Mesendoderm (in vitro differentiated cells): ENCODE measurements around the gene FSTL4.
"Not testable (repeated sequence)": the region's sequence is repeated elsewhere in the genome, so short reads cannot be mapped to it uniquely, and the experiment has no call there.

Source experiments
- DNase-seq: peaks from one replicate; pipeline ENCODE4 v3.0.0; 2013
- H2AK5ac ChIP-seq: 2 replicates; pipeline ENCODE4 v1.6.1; 2013; ENCODE audit warnings: low read length, inconsistent platforms
- H2BK120ac ChIP-seq: 2 replicates; pipeline ENCODE4 v1.6.1; 2013; ENCODE audit warnings: low read depth, mild to moderate bottlenecking, low read length, moderate library complexity, mixed read lengths
- H2BK15ac ChIP-seq: replicated peaks from 2 replicates; pipeline ENCODE4 v1.6.1; 2013; ENCODE audit warnings: low read depth, mild to moderate bottlenecking, moderate library complexity
- H2BK5ac ChIP-seq: 2 replicates; pipeline ENCODE4 v1.6.1; 2013; ENCODE audit warnings: low read length, inconsistent platforms
- H3K18ac ChIP-seq: 2 replicates; pipeline ENCODE4 v1.6.1; 2013; ENCODE audit warnings: mild to moderate bottlenecking, low read length, mixed read lengths
- H3K23ac ChIP-seq: one replicate; pipeline ENCODE4 v1.6.1; 2013; ENCODE audit warnings: low read length
- H3K27ac ChIP-seq: 2 replicates; pipeline ENCODE4 v1.5.1; 2013; ENCODE audit warnings: low read depth, mild to moderate bottlenecking, inconsistent platforms, low read length, moderate library complexity
- H3K27me3 ChIP-seq: 2 replicates; pipeline ENCODE4 v1.6.1; 2013; ENCODE audit warnings: low read length, control low read depth, mild to moderate bottlenecking, inconsistent platforms; ENCODE audit not compliant: insufficient read depth, poor library complexity
- H3K36me3 ChIP-seq: 2 replicates; pipeline ENCODE4 v1.6.1; 2013; ENCODE audit warnings: low read length, inconsistent platforms; ENCODE audit not compliant: control insufficient read depth, insufficient read depth
- H3K4ac ChIP-seq: one replicate; pipeline ENCODE4 v1.6.1; 2013; ENCODE audit warnings: low read depth, mild to moderate bottlenecking, low read length, moderate library complexity
- H3K4me1 ChIP-seq: 2 replicates; pipeline ENCODE4 v1.6.1; 2013; ENCODE audit warnings: low read depth, low read length, inconsistent platforms; ENCODE audit not compliant: control insufficient read depth
- H3K4me2 ChIP-seq: 2 replicates; pipeline ENCODE4 v1.6.1; 2013; ENCODE audit warnings: low read length
- H3K4me3 ChIP-seq: 2 replicates; pipeline ENCODE4 v1.5.1; 2013; ENCODE audit warnings: mild to moderate bottlenecking, low read length
- H3K56ac ChIP-seq: one replicate; pipeline ENCODE4 v1.6.1; 2013; ENCODE audit warnings: low read length
- H3K79me1 ChIP-seq: 2 replicates; pipeline ENCODE4 v1.6.1; 2013; ENCODE audit warnings: low read length, inconsistent platforms
- H3K79me2 ChIP-seq: 2 replicates; pipeline ENCODE4 v1.6.1; 2013; ENCODE audit warnings: mild to moderate bottlenecking, low read length; ENCODE audit not compliant: control insufficient read depth, insufficient read depth
- H3K9ac ChIP-seq: 2 replicates; pipeline ENCODE4 v1.6.1; 2013; ENCODE audit warnings: low read length, inconsistent platforms
- H4K5ac ChIP-seq: one replicate; pipeline ENCODE4 v1.6.1; 2013; ENCODE audit warnings: low read length
- H4K8ac ChIP-seq: one replicate; pipeline ENCODE4 v1.6.1; 2013; ENCODE audit warnings: low read depth, mild to moderate bottlenecking, control low read depth, low read length, moderate library complexity
- WGBS: extraction: QIAGEN DNeasy Blood & Tissue Kit; methylation state at CpG from one replicate; pipeline ENCODE4 v1.1.7; 2013; ENCODE audit warnings: low lambda C conversion rate, missing lambda C conversion rate; ENCODE audit not compliant: insufficient coverage; ENCODE audit errors: extremely low coverage; 5-methylcytosine and 5-hydroxymethylcytosine counted together

Gene FSTL4

DNA sequence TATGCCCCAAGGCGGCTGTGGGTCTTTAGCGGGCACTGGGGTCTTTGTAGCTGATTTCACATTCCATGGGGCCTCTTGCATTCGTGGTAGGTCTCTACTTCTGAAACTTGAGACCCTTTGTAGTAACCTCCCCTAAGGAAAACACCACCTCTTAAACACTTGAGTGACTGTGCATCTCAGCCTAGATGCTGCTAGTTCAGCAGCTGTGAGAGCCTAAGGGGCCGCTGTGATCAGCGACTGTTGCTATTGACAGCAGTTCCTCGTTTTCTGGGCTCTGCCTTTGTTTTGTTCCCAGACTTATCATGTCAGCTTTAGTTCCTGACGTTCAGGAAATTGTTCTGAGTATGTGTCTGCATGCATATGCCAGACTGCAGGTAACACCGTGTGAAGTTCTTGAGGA, 389.4 kb downstream of the FSTL4 start:
- Histone ChIP-seq H3K27me3 (no peaks in the 10 kb centered on the region), H3K4me2 (no peak overlapping the region), H3K56ac (no peak overlapping the region), H3K79me1 (no peaks in the 10 kb centered on the region), H3K36me3 (no peaks in the 10 kb centered on the region), H3K4me1 (no peaks in the 10 kb centered on the region), H2BK15ac (no peak overlapping the region), H3K79me2 (no peaks in the 10 kb centered on the region), H2BK5ac (no peak overlapping the region), H4K5ac (no peak overlapping the region), H3K4ac (no peak overlapping the region), H3K27ac (no peak overlapping the region), H3K9ac (no peak overlapping the region), H4K8ac (no peak overlapping the region), H2AK5ac (no peak overlapping the region), H3K18ac (no peak overlapping the region), H3K4me3 (no peak overlapping the region), H3K23ac (no peak overlapping the region), H2BK120ac (no peak overlapping the region)
- WGBS, result no CpG with 5 or more reads among the region's 8 CpGs
- peak; percentile 29 for DNase-seq

GRCh38 chr5:133222521-133222920, 389.8 kb downstream of the FSTL4 start:
- no peak overlapping the region for H3K4me3 ChIP-seq

DNA sequence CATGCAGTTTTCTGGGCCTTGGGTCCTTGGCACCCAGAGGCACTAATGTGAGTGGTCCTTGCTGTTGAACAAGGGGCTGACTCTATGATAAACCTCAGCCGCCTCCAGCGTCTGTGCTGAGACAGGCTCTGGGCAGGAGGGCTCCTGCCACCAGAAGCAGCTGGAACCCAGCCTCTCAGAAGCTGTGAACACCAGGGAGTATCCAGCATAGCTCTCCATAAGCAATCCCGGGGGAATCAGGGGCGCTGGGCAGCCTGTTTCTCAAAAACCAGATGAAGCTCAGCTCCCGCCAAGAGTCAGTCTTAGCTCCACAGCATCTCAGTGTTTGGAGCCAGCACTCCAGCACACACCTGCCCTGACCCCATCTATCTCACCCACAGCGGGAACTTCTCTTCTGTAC, 390.3 kb downstream of the FSTL4 start:
- no peaks in the 10 kb centered on the region for H3K27me3 ChIP-seq
- no peak overlapping the region for H3K9ac ChIP-seq
- no peak overlapping the region for H3K23ac ChIP-seq
- no peak overlapping the region for H4K8ac ChIP-seq
- H3K4ac ChIP-seq, result no peak overlapping the region
- no peak overlapping the region for H2AK5ac ChIP-seq
- no peak overlapping the region for H2BK15ac ChIP-seq
- H3K79me2 ChIP-seq, result no peaks in the 10 kb centered on the region
- H3K4me2 ChIP-seq, result no peak overlapping the region
- no peak overlapping the region for H2BK120ac ChIP-seq
- no peak overlapping the region for H3K27ac ChIP-seq
- no peak overlapping the region for H3K4me3 ChIP-seq
- no peak for DNase-seq
- no peaks in the 10 kb centered on the region for H3K36me3 ChIP-seq
- no peaks in the 10 kb centered on the region for H3K4me1 ChIP-seq
- no CpG with 5 or more reads among the region's 6 CpGs for WGBS
- no peak overlapping the region for H3K18ac ChIP-seq
- H3K56ac ChIP-seq, result no peak overlapping the region
- no peaks in the 10 kb centered on the region for H3K79me1 ChIP-seq
- H4K5ac ChIP-seq, result no peak overlapping the region
- no peak overlapping the region for H2BK5ac ChIP-seq

More at GRCh38 chr5:133222521-133222920, 389.8 kb downstream of the FSTL4 start:
- no peak overlapping the region for H3K4ac ChIP-seq
- no peaks in the 10 kb centered on the region for H3K4me1 ChIP-seq
- H2BK120ac ChIP-seq, result no peak overlapping the region
- H3K79me2 ChIP-seq, result no peaks in the 10 kb centered on the region
- no peak overlapping the region for H3K56ac ChIP-seq
- H3K79me1 ChIP-seq, result no peaks in the 10 kb centered on the region
- no peak for DNase-seq
- H3K27ac ChIP-seq, result no peak overlapping the region
- H3K4me2 ChIP-seq, result no peak overlapping the region
- no peaks in the 10 kb centered on the region for H3K27me3 ChIP-seq
- no peak overlapping the region for H4K8ac ChIP-seq
- no peaks in the 10 kb centered on the region for H3K36me3 ChIP-seq
- no peak overlapping the region for H2BK15ac ChIP-seq
- WGBS, result no CpG with 5 or more reads among the region's 4 CpGs
- no peak overlapping the region for H3K18ac ChIP-seq
- no peak overlapping the region for H2AK5ac ChIP-seq
- H2BK5ac ChIP-seq, result no peak overlapping the region
- H3K23ac ChIP-seq, result no peak overlapping the region
- H4K5ac ChIP-seq, result no peak overlapping the region
- H3K9ac ChIP-seq, result no peak overlapping the region

- H2BK120ac ChIP-seq, result no peak overlapping the region
- H2BK5ac ChIP-seq, result no peak overlapping the region
- H3K4me1 ChIP-seq, result no peaks in the 10 kb centered on the region
- no peak overlapping the region for H3K18ac ChIP-seq
- no peak overlapping the region for H3K4me3 ChIP-seq
- no peak overlapping the region for H3K56ac ChIP-seq
- H4K5ac ChIP-seq, result no peak overlapping the region
- DNase-seq, result no peak
- no peak overlapping the region for H3K23ac ChIP-seq
- H3K9ac ChIP-seq, result no peak overlapping the region
- no peak overlapping the region for H2AK5ac ChIP-seq
- no peak overlapping the region for H3K4me2 ChIP-seq
- H3K79me2 ChIP-seq, result no peaks in the 10 kb centered on the region
- H3K79me1 ChIP-seq, result no peaks in the 10 kb centered on the region
- no peaks in the 10 kb centered on the region for H3K36me3 ChIP-seq
- H3K27me3 ChIP-seq, result no peaks in the 10 kb centered on the region
- H2BK15ac ChIP-seq, result no peak overlapping the region
- no peak overlapping the region for H3K27ac ChIP-seq
- WGBS, result no CpG with 5 or more reads among the region's 12 CpGs
- H4K8ac ChIP-seq, result no peak overlapping the region
- no peak overlapping the region for H3K4ac ChIP-seq
These were observed 391.3 kb downstream of the FSTL4 start for GRCh38 chr5:133220851-133221674.

- Histone ChIP-seq H2BK120ac (no peak overlapping the region), H3K79me1 (no peaks in the 10 kb centered on the region), H3K27ac (no peak overlapping the region), H3K4ac (no peak overlapping the region), H2BK5ac (no peak overlapping the region), H3K23ac (no peak overlapping the region), H3K36me3 (no peaks in the 10 kb centered on the region), H4K8ac (no peak overlapping the region), H3K4me2 (no peak overlapping the region), H3K4me3 (no peak overlapping the region), H2BK15ac (no peak overlapping the region), H3K27me3 (no peaks in the 10 kb centered on the region), H3K79me2 (no peaks in the 10 kb centered on the region), H4K5ac (no peak overlapping the region), H3K9ac (no peak overlapping the region), H3K18ac (no peak overlapping the region), H2AK5ac (no peak overlapping the region), H3K4me1 (no peaks in the 10 kb centered on the region), H3K56ac (no peak overlapping the region)
- WGBS, result no CpG with 5 or more reads among the region's 4 CpGs
- peak; percentile 27 for DNase-seq
These were observed 393.0 kb downstream of the FSTL4 start for GRCh38 chr5:133219296-133219695.

GRCh38 chr5:133216138-133216537, 396.2 kb downstream of the FSTL4 start:
- not testable (repeated sequence) for H2AK5ac ChIP-seq, H3K4me3 ChIP-seq, H2BK15ac ChIP-seq, H3K79me1 ChIP-seq, H4K5ac ChIP-seq, H3K4ac ChIP-seq, H3K36me3 ChIP-seq, H3K23ac ChIP-seq, H2BK5ac ChIP-seq, H4K8ac ChIP-seq, DNase-seq, H3K9ac ChIP-seq, H3K4me1 ChIP-seq, H3K18ac ChIP-seq, H3K4me2 ChIP-seq, H3K27me3 ChIP-seq, H3K56ac ChIP-seq, H3K27ac ChIP-seq, H3K79me2 ChIP-seq, H2BK120ac ChIP-seq
- WGBS, result no CpG with 5 or more reads among the region's 7 CpGs
